ENCODE measurements around the gene OPCML.

Gene OPCML

DNA sequence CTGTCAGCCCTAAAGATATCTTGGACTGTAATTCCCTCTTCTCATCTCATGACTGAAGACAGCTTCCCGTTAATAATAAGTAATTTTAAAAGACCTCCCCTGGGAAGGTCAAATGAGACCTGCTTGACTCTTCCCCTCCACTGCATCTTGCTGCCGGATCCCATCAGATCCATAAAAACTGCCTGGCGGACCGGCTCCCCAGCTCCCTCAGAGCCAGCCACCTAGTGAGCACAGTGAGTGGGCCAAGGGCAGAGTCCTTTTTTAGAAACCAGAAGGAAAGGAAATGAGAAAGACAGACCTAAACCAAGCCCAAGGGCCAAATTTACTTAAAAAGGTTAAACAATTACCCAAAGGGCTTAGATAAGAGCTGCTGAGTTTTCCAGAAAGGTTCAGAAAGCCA is 595.3 kb downstream of the OPCML start:
- no peak for DNase-seq (ENCODE audit: low read depth)

DNA sequence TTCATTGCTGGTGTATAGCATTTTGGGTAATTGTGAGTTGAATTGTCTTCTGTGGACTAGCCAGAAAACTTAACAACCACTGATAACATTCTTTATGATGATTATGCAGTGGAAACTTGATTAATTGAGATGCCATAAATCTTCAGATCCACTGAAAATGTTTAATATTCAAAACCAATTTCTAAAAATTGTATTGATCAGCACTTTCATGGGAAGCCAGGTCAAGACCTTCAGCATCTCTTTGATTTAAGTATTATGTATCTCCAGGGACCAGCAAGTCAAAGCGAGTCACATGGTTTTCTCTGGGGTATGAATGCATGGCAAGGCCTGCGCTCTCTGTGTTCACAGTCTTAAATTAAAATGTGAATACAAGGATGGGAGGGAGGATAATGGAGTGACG is 596.9 kb downstream of the OPCML start:
- no peak for DNase-seq (ENCODE audit: low read depth)

DNA sequence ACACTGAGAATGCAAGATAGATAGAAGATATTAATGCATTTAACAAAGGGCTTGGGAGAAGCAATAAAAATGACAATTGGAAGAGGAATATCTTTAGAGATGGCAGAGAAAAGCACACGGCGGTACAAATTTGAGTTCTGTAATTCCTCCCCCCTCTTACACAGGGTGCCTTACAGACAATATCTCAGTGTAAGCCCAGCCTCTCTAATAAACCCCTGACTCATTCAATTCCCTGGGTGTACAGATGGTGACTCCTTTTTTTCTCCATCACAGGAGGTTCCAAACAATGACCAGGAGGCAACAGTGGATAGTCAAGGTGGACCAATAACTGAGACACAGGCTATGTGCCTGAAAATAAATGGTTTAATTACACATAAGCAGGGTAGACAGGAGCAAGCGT is 598.6 kb downstream of the OPCML start:
- DNase-seq (ENCODE audit: low read depth), result no peak

- no peak for DNase-seq (ENCODE audit: low read depth)
Measured at GRCh38 chr11:132925825-132926469, 606.4 kb downstream of the OPCML start.

DNA sequence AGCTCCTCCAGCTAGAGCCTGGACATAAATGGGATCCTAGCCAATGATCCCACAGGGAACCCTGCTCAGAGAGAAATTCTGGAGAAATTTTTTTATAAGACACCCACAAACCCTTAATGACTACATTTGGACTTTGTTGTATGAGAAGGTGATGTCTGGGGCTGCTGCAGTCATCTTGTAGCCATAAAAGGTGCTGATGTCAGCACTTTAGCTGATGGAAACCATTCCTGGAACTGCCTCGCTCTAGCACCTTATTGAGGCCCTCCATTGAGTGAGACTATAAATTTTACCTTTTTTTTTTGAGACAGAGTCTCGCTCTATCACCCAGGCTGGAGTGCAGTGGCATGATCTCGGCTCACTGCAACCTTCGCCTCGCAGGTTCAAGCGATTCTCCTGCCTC is 610.7 kb downstream of the OPCML start:
- DNase-seq (ENCODE audit: low read depth), result no peak

GRCh38 chr11:132920451-132921096 is 611.7 kb downstream of the OPCML start:
- DNase-seq (ENCODE audit: low read depth), result no peak

- no peak for DNase-seq (ENCODE audit: low read depth)
Measured at GRCh38 chr11:132914600-132914999, 617.7 kb downstream of the OPCML start.

GRCh38 chr11:132913886-132914285 is 618.4 kb downstream of the OPCML start:
- no peak for DNase-seq (ENCODE audit: low read depth)

- no peak for DNase-seq (ENCODE audit: low read depth)
Measured at GRCh38 chr11:132913295-132913694, 619.0 kb downstream of the OPCML start.

DNA sequence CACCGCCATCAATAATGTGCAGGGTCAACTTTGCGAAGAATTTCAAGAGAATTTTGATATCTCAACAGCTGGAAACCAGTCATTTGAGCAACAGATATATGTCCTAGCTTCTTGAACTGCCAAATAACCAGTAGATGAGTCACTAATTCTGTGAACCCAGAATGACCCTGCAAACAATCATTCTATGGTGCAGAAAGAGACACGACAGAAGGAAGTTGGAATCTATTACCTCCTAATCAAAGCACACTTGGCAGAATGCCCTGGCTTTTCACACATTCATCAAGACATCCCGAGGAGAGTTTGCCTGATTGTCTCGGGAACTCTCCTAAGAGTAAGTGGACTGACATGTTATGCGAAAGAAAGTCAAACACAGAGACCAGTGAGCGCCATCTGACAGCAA is 621.1 kb downstream of the OPCML start:
- no peak for DNase-seq (ENCODE audit: low read depth)

DNA sequence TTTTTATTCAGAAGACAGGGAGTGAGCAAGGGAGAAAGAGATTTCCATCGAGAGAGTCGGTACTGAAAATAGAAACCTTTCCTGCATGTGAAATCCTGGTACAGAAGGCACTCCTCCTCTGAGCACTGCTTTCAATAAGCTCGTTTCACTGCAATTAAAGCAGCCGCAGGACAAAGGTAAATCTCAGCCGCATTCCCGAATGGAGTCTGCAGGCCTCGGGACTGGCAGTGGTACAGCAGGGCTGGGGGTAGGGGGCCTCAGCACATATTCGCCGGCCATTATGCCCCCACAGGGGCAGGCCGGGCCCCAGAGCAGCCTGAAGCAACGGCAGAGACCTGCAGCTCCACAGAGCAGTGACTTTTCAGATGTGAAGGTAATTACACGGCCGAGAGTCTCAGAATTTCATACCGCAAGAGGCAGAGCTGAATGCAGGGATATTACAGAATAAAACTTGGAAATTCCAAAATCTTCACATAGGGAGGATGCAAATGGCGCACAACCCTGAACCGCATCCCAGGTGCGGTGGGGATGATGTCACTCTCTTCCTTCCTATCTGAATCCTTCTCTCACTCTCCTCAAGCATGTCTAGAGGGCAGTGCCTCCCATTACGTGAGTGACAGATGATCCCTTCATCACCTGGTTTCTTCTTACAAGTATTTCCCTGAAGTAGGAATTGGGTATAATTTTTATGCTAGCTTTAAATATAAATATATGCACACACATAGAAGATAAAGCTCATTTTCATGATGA is 622.1 kb downstream of the OPCML start:
- DNase-seq (ENCODE audit: low read depth), result no peak

GRCh38 chr11:132909021-132909606 is 623.2 kb downstream of the OPCML start:
- no peak for DNase-seq (ENCODE audit: low read depth)

DNA sequence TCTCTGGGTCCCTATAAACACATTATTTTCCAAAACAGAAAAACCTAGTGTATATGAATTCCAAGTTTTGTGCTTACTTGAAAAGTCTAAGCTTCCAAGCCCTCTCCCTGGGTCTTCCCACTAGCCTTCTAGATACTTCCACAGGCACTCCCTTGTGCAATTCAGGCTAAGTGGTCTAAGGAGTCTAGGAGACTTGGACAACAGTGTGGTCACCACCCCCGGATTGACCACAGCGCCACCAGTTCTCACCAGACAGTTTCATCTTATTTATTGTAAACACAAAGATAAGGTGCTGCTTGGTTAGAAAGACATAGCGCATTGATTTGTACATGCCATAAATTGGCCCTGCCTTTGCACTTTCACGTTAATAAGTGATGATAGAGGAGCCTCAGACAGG is 623.9 kb downstream of the OPCML start:
- DNase-seq (ENCODE audit: low read depth), result no peak

DNA sequence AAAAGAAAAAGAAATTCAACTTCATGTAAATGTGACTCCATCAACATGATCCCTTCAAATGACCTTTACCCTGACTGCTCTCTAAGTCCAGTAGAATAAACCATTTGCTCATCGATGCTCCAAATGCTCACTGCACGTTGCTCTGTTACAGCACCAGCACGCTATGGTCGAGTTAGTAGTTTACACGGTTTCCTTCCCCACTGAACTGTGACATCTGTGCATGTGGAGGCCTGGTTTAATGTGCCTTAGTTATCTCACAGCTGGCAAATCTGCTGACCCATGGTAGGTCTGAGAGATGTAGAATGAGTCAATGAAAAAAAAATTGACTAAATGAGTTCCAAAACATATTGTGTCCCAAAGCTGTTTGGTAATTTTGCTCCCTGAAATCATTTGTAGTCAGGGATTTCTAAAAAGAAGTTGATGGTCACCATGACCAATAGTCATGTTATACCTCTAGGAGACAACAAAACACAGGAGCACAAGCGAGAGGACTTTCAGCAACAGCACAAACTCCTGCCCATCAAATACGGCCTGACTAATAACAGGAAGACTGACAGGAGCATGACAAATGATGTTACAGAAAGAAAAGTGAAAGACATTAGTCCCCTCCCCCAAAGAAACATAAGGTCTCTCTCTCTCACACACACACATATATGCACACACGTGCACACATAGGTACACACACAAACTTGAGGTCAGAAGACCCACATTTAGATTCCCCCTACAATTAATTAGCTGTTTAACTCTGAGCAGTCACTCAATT is 624.5 kb downstream of the OPCML start:
- no peak for DNase-seq (ENCODE audit: low read depth)

GRCh38 chr11:132904607-132905006 is 627.7 kb downstream of the OPCML start:
- DNase-seq (ENCODE audit: low read depth), result no peak

- DNase-seq (ENCODE audit: low read depth), result no peak
Measured at GRCh38 chr11:132904091-132904490, 628.2 kb downstream of the OPCML start.

DNA sequence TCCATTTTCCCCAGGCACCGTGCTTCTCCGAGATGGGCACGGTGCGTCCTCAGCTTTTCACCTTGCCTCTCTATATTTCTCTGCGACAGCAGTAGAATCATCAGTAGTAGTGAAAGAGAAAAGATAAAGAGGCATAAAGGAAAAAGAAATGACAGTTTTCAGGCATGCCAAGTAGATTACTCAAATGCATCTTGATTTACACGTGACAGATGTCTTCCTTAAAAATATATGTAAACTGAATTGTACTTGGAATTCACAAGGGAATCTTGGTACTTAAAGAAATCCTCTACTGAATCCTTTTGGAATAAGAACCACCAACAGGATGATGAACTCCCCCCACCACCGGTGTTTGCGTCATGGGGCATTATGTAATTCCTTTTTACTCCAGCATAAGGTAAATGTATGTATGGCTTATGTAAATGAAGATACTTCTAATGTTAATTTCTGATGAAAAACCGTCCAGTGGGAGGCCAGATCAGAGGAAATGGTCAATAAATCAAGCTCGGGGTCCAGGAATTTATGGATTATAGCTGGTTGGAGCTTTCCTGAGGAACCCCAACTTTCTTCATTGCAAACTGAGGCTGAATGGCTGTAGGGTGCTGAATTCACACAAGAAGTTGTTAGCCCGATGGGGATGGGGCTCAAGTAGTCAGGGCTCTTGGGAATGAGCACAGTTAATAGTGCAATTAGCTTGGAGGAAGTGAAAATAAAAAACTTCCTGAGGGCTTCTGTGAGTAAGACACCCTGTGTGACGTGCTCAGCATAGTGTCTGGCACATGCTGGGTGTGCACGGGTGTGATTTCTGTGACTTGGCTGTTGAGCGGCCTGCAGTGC is 630.4 kb downstream of the OPCML start:
- DNase-seq (ENCODE audit: low read depth), result no peak

GRCh38 chr11:132898676-132899075 is 633.6 kb downstream of the OPCML start:
- DNase-seq (ENCODE audit: low read depth), result no peak

DNA sequence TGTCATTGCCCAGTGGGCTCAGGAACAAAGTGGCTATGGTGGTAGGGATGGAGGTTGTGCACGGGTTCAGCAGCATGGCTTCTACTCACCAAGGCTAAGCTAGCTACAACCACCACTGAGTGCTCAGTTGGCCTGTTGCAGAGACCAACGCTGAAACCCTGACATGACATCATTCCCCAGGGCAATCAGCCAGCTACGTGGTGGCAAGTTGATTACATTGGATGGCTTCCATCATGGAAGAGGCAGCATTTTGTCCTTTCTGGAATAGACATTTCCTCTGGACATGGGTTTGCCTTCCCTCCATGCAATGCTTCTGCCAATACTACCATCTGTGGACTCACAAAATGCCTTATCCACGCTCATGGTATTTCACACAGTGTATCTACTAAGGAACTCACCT is 634.3 kb downstream of the OPCML start:
- DNase-seq (ENCODE audit: low read depth), result no peak

DNA sequence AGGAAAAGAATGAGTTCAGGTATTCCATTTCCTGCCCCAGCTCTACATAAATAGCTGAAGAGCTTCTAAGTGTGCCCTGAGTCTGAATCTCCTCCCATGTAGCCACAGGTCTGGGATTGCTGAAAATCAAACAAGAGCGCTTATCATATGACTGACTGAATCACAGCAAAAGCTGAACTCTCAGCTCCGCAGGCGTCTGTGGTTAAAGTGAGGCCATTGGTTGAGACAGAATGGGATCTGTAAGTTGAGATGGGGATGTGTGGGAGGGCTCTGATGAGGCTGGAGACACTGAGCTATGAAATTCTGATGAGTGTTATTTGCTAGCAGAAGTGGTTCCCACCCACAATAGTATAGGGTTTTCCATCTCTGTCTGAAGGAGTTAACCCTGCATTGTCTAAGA is 637.0 kb downstream of the OPCML start:
- no peak for DNase-seq (ENCODE audit: low read depth)

DNA sequence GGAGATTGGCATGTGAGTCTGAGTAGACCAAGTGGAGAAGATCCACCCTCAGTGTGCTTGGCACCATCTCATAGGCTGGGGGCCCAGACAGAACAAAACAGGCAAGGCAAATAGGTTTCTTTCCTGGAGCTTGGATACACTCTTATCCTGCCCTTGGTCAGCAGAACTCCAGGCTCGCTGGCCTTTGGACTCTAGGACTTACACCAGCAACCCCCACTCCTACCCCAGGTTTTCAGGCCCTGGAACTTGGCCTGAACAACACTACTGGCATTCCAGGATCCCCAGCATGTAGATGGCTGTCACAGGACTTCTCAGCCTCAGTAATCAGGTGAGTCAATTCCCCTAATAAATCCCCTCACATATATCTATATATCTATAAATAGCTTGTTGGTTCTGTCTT is 637.7 kb downstream of the OPCML start:
- no peak for DNase-seq (ENCODE audit: low read depth)

Data from stimulated activated CD8-positive, alpha-beta memory T cell treated with anti-CD3 and anti-CD28 coated beads, Interleukin-12 subunit alpha, Interleukin-12 subunit beta, amount 100 ng/mL, for 4 hours (primary cell).